ENCODE results near the gene FKTN. TPM values are rescaled to one million over a fixed set of nuclear protein-coding genes. Genes with fewer than 3 reads are reported as not detected.

Gene FKTN
- total RNA-seq, 1 experiment from 2014 or later = 10.8 TPM

- no peak overlapping the region for H3K27ac Mint-ChIP-seq
- ATAC-seq (no peak), DNase-seq (ENCODE audit: low spot score) (no peak)
- no peaks in the 10 kb centered on the region for H3K9me3 Mint-ChIP-seq
- CTCF ChIA-PET = interaction anchor here (0.8 kb wide), 2 partner anchors 11 to 39 kb away, joined by 4 read pairs; no protein-coding TSS in a partner anchor
- H3K4me3 Mint-ChIP-seq = no peak overlapping the region
- no peaks in the 10 kb centered on the region for H3K36me3 Mint-ChIP-seq
- no peaks in the 10 kb centered on the region for H3K27me3 Mint-ChIP-seq (ENCODE audit: low read depth)
- TF ChIP-seq ZNF425 (CRISPR knock-in tag; conservative IDR thresholded peaks at IDR 0.05) (no peak), SOX15 (CRISPR knock-in tag; IDR thresholded peaks at IDR 0.05) (no peak), ZNF317 (CRISPR knock-in tag; IDR thresholded peaks at IDR 0.05; ENCODE audit: borderline replicate concordance, low read depth) (no peak), ATF3 (CRISPR knock-in tag; conservative IDR thresholded peaks at IDR 0.05) (no peak), FOXK1 (CRISPR knock-in tag; IDR thresholded peaks at IDR 0.05) (no peak), CDX4 (CRISPR knock-in tag; IDR thresholded peaks at IDR 0.05; ENCODE audit: borderline replicate concordance) (no peak), JUN (CRISPR knock-in tag; IDR thresholded peaks at IDR 0.05) (no peak), PRDM15 (CRISPR knock-in tag; IDR thresholded peaks at IDR 0.05) (no peak), MYBL2 (CRISPR knock-in tag; IDR thresholded peaks at IDR 0.05) (no peak), CTCF (IDR thresholded peaks at IDR 0.05) (no peak), ELF4 (CRISPR knock-in tag; IDR thresholded peaks at IDR 0.05; ENCODE audit: low read depth) (no peak), GTF2I (CRISPR knock-in tag; conservative IDR thresholded peaks at IDR 0.05) (no peak), CBFB (CRISPR knock-in tag; IDR thresholded peaks at IDR 0.05; ENCODE audit: low read depth) (no peak), ZNF532 (CRISPR knock-in tag; IDR thresholded peaks at IDR 0.05; ENCODE audit: borderline replicate concordance) (no peak)
- H3K4me1 Mint-ChIP-seq = peaks cover 15% of the 10 kb centered on the region
- POLR2A ChIA-PET = no interaction called here
These were observed 121.5 kb downstream of the FKTN start for GRCh38 chr9:105679257-105680022.

Data from WTC11 (cell line).